ENCODE measurements around the gene CLSTN2. TPM values are rescaled to one million over a fixed set of nuclear protein-coding genes. Genes with fewer than 3 reads are reported as not detected.

The CLSTN2 gene
- total and polyA plus RNA-seq, 10 donors, result 0.02 to 0.22 (median 0.13) TPM; not detected in 1

GRCh38 chr3:140117096-140117526 lies 182.1 kb downstream of the CLSTN2 start:
- H3K4me3 ChIP-seq, result no peak overlapping the region
- no peaks in the 10 kb centered on the region for H3K9me3 ChIP-seq
- no peak overlapping the region for H3K27ac ChIP-seq
- TF ChIP-seq POLR2AphosphoS5 (IDR thresholded peaks at IDR 0.05), result no peak
- no peak for TF ChIP-seq CTCF (IDR thresholded peaks at IDR 0.05 in 8 of 11, conservative IDR thresholded peaks at IDR 0.05 in 3 of 11)
- no peak for TF ChIP-seq POLR2A (IDR thresholded peaks at IDR 0.05)
- no peak for DNase-seq
- no peaks in the 10 kb centered on the region for H3K36me3 ChIP-seq
- intact Hi-C loops (cut with DNase I; ENCODE audit: low total_unique reads), result no loop called here
- 31 to 63% (median 42%) methylated on average over 4 of the region's 4 CpGs for WGBS, 5 donors
- H3K27me3 ChIP-seq (replicated peaks in 1 of 7), result peaks cover 0 to 12% (median 0%) of the 10 kb centered on the region in 7 donors
- H3K4me1 ChIP-seq, result peaks cover 0 to 5% (median 0%) of the 10 kb centered on the region in 6 donors

GRCh38 chr3:140122183-140122582 lies 187.2 kb downstream of the CLSTN2 start:
- DNase-seq, result no peak
- H3K27ac ChIP-seq, result no peak overlapping the region

GRCh38 chr3:140128217-140128616 lies 193.2 kb downstream of the CLSTN2 start:
- H3K4me1 ChIP-seq, result no peaks in the 10 kb centered on the region
- no peaks in the 10 kb centered on the region for H3K36me3 ChIP-seq
- H3K27me3 ChIP-seq (replicated peaks in 1 of 7), result no peaks in the 10 kb centered on the region
- H3K27ac ChIP-seq, result peak overlapping the region in 2 of 8 donors; percentile 20 to 30
- no peaks in the 10 kb centered on the region for H3K9me3 ChIP-seq
- DNase-seq, result no peak
- WGBS, 5 donors, result 8 to 20% (median 17%) methylated on average over 1 of the region's 1 CpG
- TF ChIP-seq CTCF (IDR thresholded peaks at IDR 0.05 in 8 of 11, conservative IDR thresholded peaks at IDR 0.05 in 3 of 11), result no peak
- no peak for TF ChIP-seq POLR2AphosphoS5 (IDR thresholded peaks at IDR 0.05)
- TF ChIP-seq POLR2A (IDR thresholded peaks at IDR 0.05), result no peak
- no peak overlapping the region for H3K4me3 ChIP-seq
- intact Hi-C loops (cut with DNase I; ENCODE audit: low total_unique reads), result no loop called here

More at GRCh38 chr3:140122183-140122582, 187.2 kb downstream of the CLSTN2 start:
- intact Hi-C loops (cut with DNase I; ENCODE audit: low total_unique reads), result no loop called here
- Histone ChIP-seq H3K4me3 (no peak overlapping the region), H3K9me3 (no peaks in the 10 kb centered on the region), H3K36me3 (no peaks in the 10 kb centered on the region), H3K4me1 (no peaks in the 10 kb centered on the region), H3K27me3 (replicated peaks in 1 of 7) (peaks cover 0 to 2% (median 0%) of the 10 kb centered on the region in 7 donors)
- TF ChIP-seq CTCF (IDR thresholded peaks at IDR 0.05 in 8 of 11, conservative IDR thresholded peaks at IDR 0.05 in 3 of 11), result no peak
- no peak for TF ChIP-seq POLR2A (IDR thresholded peaks at IDR 0.05)
- no peak for TF ChIP-seq POLR2AphosphoS5 (IDR thresholded peaks at IDR 0.05)
- WGBS, 5 donors, result 23 to 43% (median 30%) methylated on average over 3 of the region's 3 CpGs

GRCh38 chr3:140128631-140129030 lies 193.6 kb downstream of the CLSTN2 start:
- peak overlapping the region in 2 of 8 donors; percentile 20 to 30 for H3K27ac ChIP-seq
- no peaks in the 10 kb centered on the region for H3K27me3 ChIP-seq (replicated peaks in 1 of 7)
- DNase-seq, result no peak
- H3K4me1 ChIP-seq, result no peaks in the 10 kb centered on the region
- H3K4me3 ChIP-seq, result no peak overlapping the region
- peak in 2 of 11 experiments; percentile 28 to 30 for TF ChIP-seq CTCF (IDR thresholded peaks at IDR 0.05 in 8 of 11, conservative IDR thresholded peaks at IDR 0.05 in 3 of 11)
- no peak for TF ChIP-seq POLR2AphosphoS5 (IDR thresholded peaks at IDR 0.05)
- TF ChIP-seq POLR2A (IDR thresholded peaks at IDR 0.05), result no peak
- no peaks in the 10 kb centered on the region for H3K36me3 ChIP-seq
- H3K9me3 ChIP-seq, result no peaks in the 10 kb centered on the region
- WGBS, 5 donors, result 39 to 50% (median 44%) methylated on average over 5 of the region's 5 CpGs
- intact Hi-C loops (cut with DNase I; ENCODE audit: low total_unique reads), result no loop called here
